Loucy (cell line): Measurements from ENCODE around the gene NDRG2.
"Not testable (repeated sequence)": the region's sequence is repeated elsewhere in the genome, so short reads cannot be mapped to it uniquely, and the experiment has no call there.

Experiments
- H2AFZ ChIP-seq: fragments of 200-600 bp; sonication (generic); 2 replicates; pipeline ENCODE4 v1.6.0; 2016; ENCODE audit warnings: antibody characterized with exemption, mild to moderate bottlenecking, low read length, moderate library complexity
- H3F3A ChIP-seq: fragments of 200-600 bp; 2 replicates; pipeline ENCODE4 v1.6.0; 2016; ENCODE audit warnings: antibody characterized with exemption, low read depth, mild to moderate bottlenecking
- H3K27me3 ChIP-seq: fragments of 200-600 bp; sonication (generic); 2 replicates; pipeline ENCODE4 v1.6.1; 2014; ENCODE audit warnings: low read length, mild to moderate bottlenecking; ENCODE audit not compliant: insufficient read depth, poor library complexity, severe bottlenecking
- H3K36me3 ChIP-seq: fragments of 200-600 bp; sonication (generic); 2 replicates; pipeline ENCODE4 v1.6.1; 2016; ENCODE audit warnings: low read length; ENCODE audit not compliant: insufficient read depth
- H3K4me1 ChIP-seq: fragments of 200-600 bp; sonication (generic); 2 replicates; pipeline ENCODE4 v1.5.1; 2014; ENCODE audit warnings: low read length, mild to moderate bottlenecking; ENCODE audit not compliant: insufficient read depth, poor library complexity, severe bottlenecking
- H3K4me2 ChIP-seq: fragments of 200-600 bp; sonication (generic); 2 replicates; pipeline ENCODE4 v1.6.0; 2014; ENCODE audit warnings: antibody characterized with exemption, low read length, low read depth, mild to moderate bottlenecking; ENCODE audit not compliant: poor library complexity, severe bottlenecking
- H3K4me3 ChIP-seq: fragments of 200-600 bp; sonication (generic); 2 replicates; pipeline ENCODE4 v1.5.1; 2014; ENCODE audit warnings: low read length, mild to moderate bottlenecking, mixed read lengths; ENCODE audit not compliant: poor library complexity, severe bottlenecking
- H3K79me2 ChIP-seq: fragments of 200-600 bp; sonication (generic); 2 replicates; pipeline ENCODE4 v1.6.1; 2014; ENCODE audit warnings: low read length; ENCODE audit not compliant: insufficient read depth
- H3K9ac ChIP-seq: fragments of 200-600 bp; sonication (generic); 2 replicates; pipeline ENCODE4 v1.6.0; 2014; ENCODE audit warnings: mild to moderate bottlenecking, low read depth, low read length, moderate library complexity; ENCODE audit not compliant: poor library complexity, severe bottlenecking
- H3K9me2 ChIP-seq: fragments of 200-600 bp; sonication (generic); replicated peaks from 2 replicates; pipeline ENCODE4 v1.6.1; 2016; ENCODE audit warnings: low read depth, low read length, mixed read lengths
- H3K9me3 ChIP-seq: fragments of 200-600 bp; sonication (generic); 2 replicates; pipeline ENCODE4 v1.6.1; 2014; ENCODE audit warnings: mild to moderate bottlenecking, antibody characterized with exemption, low read length, low read depth; ENCODE audit not compliant: insufficient read depth
- H4K20me1 ChIP-seq: fragments of 200-600 bp; sonication (generic); 2 replicates; pipeline ENCODE4 v1.6.0; 2014; ENCODE audit warnings: antibody characterized with exemption, low read length, mild to moderate bottlenecking; ENCODE audit not compliant: insufficient read depth, poor library complexity, severe bottlenecking
- CTCF ChIP-seq: fragments of 200-600 bp; sonication (generic); conservative IDR thresholded peaks from 2 replicates; pipeline ENCODE4 v1.5.1; 2014; ENCODE audit warnings: mild to moderate bottlenecking, antibody characterized with exemption, low read length
- EZH2phosphoT487 ChIP-seq: fragments of 200-600 bp; IDR thresholded peaks from 2 replicates; pipeline ENCODE4 v1.6.1; 2018; ENCODE audit warnings: antibody characterized with exemption, mild to moderate bottlenecking, moderate library complexity, borderline replicate concordance

Gene NDRG2

GRCh38 chr14:20986811-20987210 lies 38.0 kb downstream of the NDRG2 start:
- H3K9me2 ChIP-seq = no peaks in the 10 kb centered on the region
- peaks cover 18% of the 10 kb centered on the region for H3K4me1 ChIP-seq
- no peak overlapping the region for H3K9ac ChIP-seq
- no peaks in the 10 kb centered on the region for H3K9me3 ChIP-seq
- no peaks in the 10 kb centered on the region for H3K36me3 ChIP-seq
- no peak overlapping the region for H2AFZ ChIP-seq
- TF ChIP-seq EZH2phosphoT487 = no peak
- TF ChIP-seq CTCF = no peak
- H3K27me3 ChIP-seq = no peaks in the 10 kb centered on the region
- H3K4me2 ChIP-seq = no peak overlapping the region
- no peak overlapping the region for H3K4me3 ChIP-seq
- peaks cover 20% of the 10 kb centered on the region for H3K79me2 ChIP-seq
- H4K20me1 ChIP-seq = peaks cover 7% of the 10 kb centered on the region
- no peaks in the 10 kb centered on the region for H3F3A ChIP-seq

GRCh38 chr14:20985650-20986049 lies 39.2 kb downstream of the NDRG2 start:
- H3K4me1 ChIP-seq = peaks cover 10% of the 10 kb centered on the region
- not testable (repeated sequence) for H4K20me1 ChIP-seq, H3K4me2 ChIP-seq, H3K36me3 ChIP-seq, H3K9ac ChIP-seq, H3F3A ChIP-seq, H2AFZ ChIP-seq, H3K79me2 ChIP-seq, H3K4me3 ChIP-seq, H3K9me2 ChIP-seq, H3K9me3 ChIP-seq, H3K27me3 ChIP-seq

GRCh38 chr14:20982646-20983369 lies 42.1 kb downstream of the NDRG2 start:
- no peak overlapping the region for H3K4me3 ChIP-seq
- no peak overlapping the region for H3K9ac ChIP-seq
- H4K20me1 ChIP-seq = no peaks in the 10 kb centered on the region
- 0 out of 2 replicates have a peak overlapping the region, but pooled peaks have one; percentile 9 for H2AFZ ChIP-seq
- H3K36me3 ChIP-seq = no peaks in the 10 kb centered on the region
- no peaks in the 10 kb centered on the region for H3K79me2 ChIP-seq
- no peak overlapping the region for H3K4me2 ChIP-seq
- H3K9me3 ChIP-seq = no peaks in the 10 kb centered on the region
- no peak for TF ChIP-seq EZH2phosphoT487
- no peak for TF ChIP-seq CTCF
- H3F3A ChIP-seq = no peaks in the 10 kb centered on the region
- H3K27me3 ChIP-seq = no peaks in the 10 kb centered on the region
- H3K4me1 ChIP-seq = no peaks in the 10 kb centered on the region
- H3K9me2 ChIP-seq = no peaks in the 10 kb centered on the region

GRCh38 chr14:20980906-20981305 lies 44.0 kb downstream of the NDRG2 start:
- H3K9me2 ChIP-seq = no peaks in the 10 kb centered on the region
- H3K4me3 ChIP-seq = no peak overlapping the region
- H3K79me2 ChIP-seq = no peaks in the 10 kb centered on the region
- H3K9me3 ChIP-seq = no peaks in the 10 kb centered on the region
- H3F3A ChIP-seq = no peaks in the 10 kb centered on the region
- TF ChIP-seq CTCF (no peak), EZH2phosphoT487 (no peak)
- H3K4me2 ChIP-seq = no peak overlapping the region
- H3K27me3 ChIP-seq = no peaks in the 10 kb centered on the region
- no peak overlapping the region for H2AFZ ChIP-seq
- no peaks in the 10 kb centered on the region for H3K4me1 ChIP-seq
- no peak overlapping the region for H3K9ac ChIP-seq
- no peaks in the 10 kb centered on the region for H4K20me1 ChIP-seq
- H3K36me3 ChIP-seq = no peaks in the 10 kb centered on the region
